ENCODE data around the gene OCA2. TPM values are rescaled to one million over a fixed set of nuclear protein-coding genes. Genes with fewer than 3 reads are reported as not detected.

OCA2 gene
- total and polyA plus RNA-seq, 4 donors = 0.49 to 23.0 (median 2.3) TPM

DNA sequence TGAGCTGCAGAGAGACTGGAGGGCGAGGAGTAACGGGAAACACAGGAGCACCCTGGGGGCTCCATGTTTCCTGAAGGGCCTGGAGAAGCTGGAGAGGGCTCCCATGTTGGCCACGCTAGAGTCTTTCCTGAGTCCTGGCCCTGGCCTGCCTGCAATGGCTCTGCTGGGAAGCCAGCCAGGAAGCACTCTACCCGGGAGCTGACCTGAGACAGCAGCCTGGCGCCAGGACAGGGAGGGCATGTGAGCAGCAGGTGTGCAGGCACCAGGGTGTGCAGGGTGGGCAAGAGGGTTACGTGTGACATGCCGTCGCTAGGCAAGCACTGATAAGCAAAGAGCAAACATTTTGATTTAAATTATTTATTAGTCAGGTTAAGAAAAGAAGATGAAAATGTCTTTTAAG is 301.4 kb downstream of the OCA2 start:
- Histone ChIP-seq H3K27ac (ENCODE audit: low read depth in 1 of 2, low read length in 1 of 2) (no peak overlapping the region), H3K4me1 (ENCODE audit: control insufficient read depth in 5 of 5, insufficient read depth in 5 of 5, low read length in 5 of 5) (peaks cover 0 to 9% (median 2%) of the 10 kb centered on the region in 5 donors), H3K27me3 (ENCODE audit: control insufficient read depth in 3 of 3, insufficient read depth in 3 of 3, low read length in 2 of 3) (no peaks in the 10 kb centered on the region), H3K36me3 (ENCODE audit: control insufficient read depth in 4 of 4, insufficient read depth in 4 of 4, low read length in 4 of 4) (no peaks in the 10 kb centered on the region), H3K9ac (ENCODE audit: insufficient read depth in 1 of 2, low read length in 2 of 2) (no peak overlapping the region), H3K9me3 (ENCODE audit: control insufficient read depth in 4 of 4, insufficient read depth in 3 of 4, low read length in 3 of 4) (peaks cover 0 to 5% (median 0%) of the 10 kb centered on the region in 4 donors), H3K4me3 (no peak overlapping the region)
- ATAC-seq (ENCODE audit: insufficient read depth, low FRiP score) (no peak), DNase-seq (peak in 1 of 3 donors; percentile 37)
- TF ChIP-seq, protein P1, sequence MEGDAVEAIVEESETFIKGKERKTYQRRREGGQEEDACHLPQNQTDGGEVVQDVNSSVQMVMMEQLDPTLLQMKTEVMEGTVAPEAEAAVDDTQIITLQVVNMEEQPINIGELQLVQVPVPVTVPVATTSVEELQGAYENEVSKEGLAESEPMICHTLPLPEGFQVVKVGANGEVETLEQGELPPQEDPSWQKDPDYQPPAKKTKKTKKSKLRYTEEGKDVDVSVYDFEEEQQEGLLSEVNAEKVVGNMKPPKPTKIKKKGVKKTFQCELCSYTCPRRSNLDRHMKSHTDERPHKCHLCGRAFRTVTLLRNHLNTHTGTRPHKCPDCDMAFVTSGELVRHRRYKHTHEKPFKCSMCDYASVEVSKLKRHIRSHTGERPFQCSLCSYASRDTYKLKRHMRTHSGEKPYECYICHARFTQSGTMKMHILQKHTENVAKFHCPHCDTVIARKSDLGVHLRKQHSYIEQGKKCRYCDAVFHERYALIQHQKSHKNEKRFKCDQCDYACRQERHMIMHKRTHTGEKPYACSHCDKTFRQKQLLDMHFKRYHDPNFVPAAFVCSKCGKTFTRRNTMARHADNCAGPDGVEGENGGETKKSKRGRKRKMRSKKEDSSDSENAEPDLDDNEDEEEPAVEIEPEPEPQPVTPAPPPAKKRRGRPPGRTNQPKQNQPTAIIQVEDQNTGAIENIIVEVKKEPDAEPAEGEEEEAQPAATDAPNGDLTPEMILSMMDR (IDR thresholded peaks at IDR 0.05; ENCODE audit: control extremely low read depth, extremely low read depth) = no peak
- WGBS, 2 donors = 66 to 75% methylated on average over 8 of the region's 8 CpGs

GRCh38 chr15:27796405-27797320 is 302.5 kb downstream of the OCA2 start:
- no peaks in the 10 kb centered on the region for H3K36me3 ChIP-seq (ENCODE audit: control insufficient read depth in 4 of 4, insufficient read depth in 4 of 4, low read length in 4 of 4)
- no peak overlapping the region for H3K27ac ChIP-seq (ENCODE audit: low read depth in 1 of 2, low read length in 1 of 2)
- H3K9me3 ChIP-seq (ENCODE audit: control insufficient read depth in 4 of 4, insufficient read depth in 3 of 4, low read length in 3 of 4) = peaks cover 0 to 6% (median 1%) of the 10 kb centered on the region in 4 donors
- no peaks in the 10 kb centered on the region for H3K27me3 ChIP-seq (ENCODE audit: control insufficient read depth in 3 of 3, insufficient read depth in 3 of 3, low read length in 2 of 3)
- TF ChIP-seq, protein P1 (IDR thresholded peaks at IDR 0.05; ENCODE audit: control extremely low read depth, extremely low read depth) = no peak
- ATAC-seq (ENCODE audit: insufficient read depth, low FRiP score) (no peak), DNase-seq (peak in 1 of 3 donors; percentile 29)
- 64 to 67% methylated on average over 17 of the region's 17 CpGs for WGBS, 2 donors
- H3K9ac ChIP-seq (ENCODE audit: insufficient read depth in 1 of 2, low read length in 2 of 2) = no peak overlapping the region
- no peak overlapping the region for H3K4me3 ChIP-seq
- peaks cover 0 to 11% (median 2%) of the 10 kb centered on the region in 5 donors for H3K4me1 ChIP-seq (ENCODE audit: control insufficient read depth in 5 of 5, insufficient read depth in 5 of 5, low read length in 5 of 5)

- H3K9me3 ChIP-seq (ENCODE audit: control insufficient read depth in 4 of 4, insufficient read depth in 3 of 4, low read length in 3 of 4) = peaks cover 0 to 5% (median 1%) of the 10 kb centered on the region in 4 donors
- H3K27me3 ChIP-seq (ENCODE audit: control insufficient read depth in 3 of 3, insufficient read depth in 3 of 3, low read length in 2 of 3) = no peaks in the 10 kb centered on the region
- no peak overlapping the region for H3K27ac ChIP-seq (ENCODE audit: low read depth in 1 of 2, low read length in 1 of 2)
- WGBS, 2 donors = 65 to 71% methylated on average over 10 of the region's 10 CpGs
- DNase-seq (peak in 1 of 3 donors; percentile 37), ATAC-seq (ENCODE audit: insufficient read depth, low FRiP score) (no peak)
- H3K4me3 ChIP-seq = no peak overlapping the region
- H3K4me1 ChIP-seq (ENCODE audit: control insufficient read depth in 5 of 5, insufficient read depth in 5 of 5, low read length in 5 of 5) = peaks cover 0 to 11% (median 2%) of the 10 kb centered on the region in 5 donors
- TF ChIP-seq, protein P1 (IDR thresholded peaks at IDR 0.05; ENCODE audit: control extremely low read depth, extremely low read depth) = no peak
- no peaks in the 10 kb centered on the region for H3K36me3 ChIP-seq (ENCODE audit: control insufficient read depth in 4 of 4, insufficient read depth in 4 of 4, low read length in 4 of 4)
- H3K9ac ChIP-seq (ENCODE audit: insufficient read depth in 1 of 2, low read length in 2 of 2) = no peak overlapping the region
Observed at GRCh38 chr15:27792756-27793264, 306.3 kb downstream of the OCA2 start.

Data from lung (tissue), 12 donors.